Measurements from ENCODE around the gene CD81. TPM values are rescaled to one million over a fixed set of nuclear protein-coding genes. Genes with fewer than 3 reads are reported as not detected.

CD81 gene
- total RNA-seq, 1 donor: 195 TPM

- Histone ChIP-seq H3K79me2 (ENCODE audit: insufficient read depth, low read length) (peaks cover 43% of the 10 kb centered on the region), H3K27me3 (ENCODE audit: insufficient read depth, low read length) (no peaks in the 10 kb centered on the region), H4K20me1 (ENCODE audit: insufficient read depth, low read length) (peaks cover 9% of the 10 kb centered on the region), H3K9me3 (ENCODE audit: low read depth, low read length) (no peaks in the 10 kb centered on the region), H3K27ac (ENCODE audit: low read depth, low read length) (peak overlapping the region; percentile 96), H3K4me2 (ENCODE audit: insufficient read depth, low read length) (peak overlapping the region; percentile 98), H3K4me3 (ENCODE audit: insufficient read depth, low read length) (peak overlapping the region; percentile 95), H3K36me3 (ENCODE audit: insufficient read depth, low read length) (peaks cover 22% of the 10 kb centered on the region), H2AFZ (ENCODE audit: low read length) (no peak overlapping the region), H3K4me1 (ENCODE audit: insufficient read depth, low read length) (peaks cover 19% of the 10 kb centered on the region)
- no peak for DNase-seq (ENCODE audit: insufficient read length, low spot score, missing footprints)
- no peak for TF ChIP-seq CTCF (IDR thresholded peaks at IDR 0.05; ENCODE audit: extremely low read depth, low read depth, low read length)
Observed at GRCh38 chr11:2402106-2402505, 25.0 kb downstream of the CD81 start.

- Histone ChIP-seq H2AFZ (ENCODE audit: low read length) (no peak overlapping the region), H3K4me2 (ENCODE audit: insufficient read depth, low read length) (no peak overlapping the region), H3K36me3 (ENCODE audit: insufficient read depth, low read length) (peaks cover 19% of the 10 kb centered on the region), H3K4me1 (ENCODE audit: insufficient read depth, low read length) (peaks cover 19% of the 10 kb centered on the region), H3K27ac (ENCODE audit: low read depth, low read length) (no peak overlapping the region), H3K4me3 (ENCODE audit: insufficient read depth, low read length) (no peak overlapping the region), H4K20me1 (ENCODE audit: insufficient read depth, low read length) (peaks cover 9% of the 10 kb centered on the region), H3K27me3 (ENCODE audit: insufficient read depth, low read length) (no peaks in the 10 kb centered on the region), H3K79me2 (ENCODE audit: insufficient read depth, low read length) (peaks cover 39% of the 10 kb centered on the region), H3K9me3 (ENCODE audit: low read depth, low read length) (no peaks in the 10 kb centered on the region)
- no peak for TF ChIP-seq CTCF (IDR thresholded peaks at IDR 0.05; ENCODE audit: extremely low read depth, low read depth, low read length)
- no peak for DNase-seq (ENCODE audit: insufficient read length, low spot score, missing footprints)
Observed at GRCh38 chr11:2402890-2403645, 26.0 kb downstream of the CD81 start.

- DNase-seq (ENCODE audit: insufficient read length, low spot score, missing footprints): no peak
- H3K4me2 ChIP-seq (ENCODE audit: insufficient read depth, low read length): no peak overlapping the region
- peaks cover 23% of the 10 kb centered on the region for H3K79me2 ChIP-seq (ENCODE audit: insufficient read depth, low read length)
- no peaks in the 10 kb centered on the region for H3K27me3 ChIP-seq (ENCODE audit: insufficient read depth, low read length)
- H4K20me1 ChIP-seq (ENCODE audit: insufficient read depth, low read length): peaks cover 9% of the 10 kb centered on the region
- peaks cover 17% of the 10 kb centered on the region for H3K36me3 ChIP-seq (ENCODE audit: insufficient read depth, low read length)
- H3K4me3 ChIP-seq (ENCODE audit: insufficient read depth, low read length): no peak overlapping the region
- no peak for TF ChIP-seq CTCF (IDR thresholded peaks at IDR 0.05; ENCODE audit: extremely low read depth, low read depth, low read length)
- H3K4me1 ChIP-seq (ENCODE audit: insufficient read depth, low read length): peaks cover 9% of the 10 kb centered on the region
- H3K9me3 ChIP-seq (ENCODE audit: low read depth, low read length): no peaks in the 10 kb centered on the region
- H3K27ac ChIP-seq (ENCODE audit: low read depth, low read length): no peak overlapping the region
- H2AFZ ChIP-seq (ENCODE audit: low read length): no peak overlapping the region
Observed at GRCh38 chr11:2404735-2405196, 27.7 kb downstream of the CD81 start.

- DNase-seq (ENCODE audit: insufficient read length, low spot score, missing footprints): no peak
Observed at GRCh38 chr11:2406451-2406850, 29.3 kb downstream of the CD81 start.

More at GRCh38 chr11:2406451-2406850, 29.3 kb downstream of the CD81 start:
- H3K9me3 ChIP-seq (ENCODE audit: low read depth, low read length): no peaks in the 10 kb centered on the region
- no peak overlapping the region for H3K4me3 ChIP-seq (ENCODE audit: insufficient read depth, low read length)
- TF ChIP-seq CTCF (IDR thresholded peaks at IDR 0.05; ENCODE audit: extremely low read depth, low read depth, low read length): no peak
- H3K27ac ChIP-seq (ENCODE audit: low read depth, low read length): no peak overlapping the region
- H4K20me1 ChIP-seq (ENCODE audit: insufficient read depth, low read length): peaks cover 7% of the 10 kb centered on the region
- no peak overlapping the region for H2AFZ ChIP-seq (ENCODE audit: low read length)
- H3K27me3 ChIP-seq (ENCODE audit: insufficient read depth, low read length): no peaks in the 10 kb centered on the region
- H3K4me1 ChIP-seq (ENCODE audit: insufficient read depth, low read length): peaks cover 7% of the 10 kb centered on the region
- H3K79me2 ChIP-seq (ENCODE audit: insufficient read depth, low read length): peaks cover 14% of the 10 kb centered on the region
- peaks cover 17% of the 10 kb centered on the region for H3K36me3 ChIP-seq (ENCODE audit: insufficient read depth, low read length)
- no peak overlapping the region for H3K4me2 ChIP-seq (ENCODE audit: insufficient read depth, low read length)
